EH (cell line): ENCODE measurements around the gene PRXL2C.

Experiments
- DNase-seq: peaks from one replicate; pipeline ENCODE4 v3.0.0-alpha.2; 2015; ENCODE audit warnings: low read depth

The PRXL2C gene

DNA sequence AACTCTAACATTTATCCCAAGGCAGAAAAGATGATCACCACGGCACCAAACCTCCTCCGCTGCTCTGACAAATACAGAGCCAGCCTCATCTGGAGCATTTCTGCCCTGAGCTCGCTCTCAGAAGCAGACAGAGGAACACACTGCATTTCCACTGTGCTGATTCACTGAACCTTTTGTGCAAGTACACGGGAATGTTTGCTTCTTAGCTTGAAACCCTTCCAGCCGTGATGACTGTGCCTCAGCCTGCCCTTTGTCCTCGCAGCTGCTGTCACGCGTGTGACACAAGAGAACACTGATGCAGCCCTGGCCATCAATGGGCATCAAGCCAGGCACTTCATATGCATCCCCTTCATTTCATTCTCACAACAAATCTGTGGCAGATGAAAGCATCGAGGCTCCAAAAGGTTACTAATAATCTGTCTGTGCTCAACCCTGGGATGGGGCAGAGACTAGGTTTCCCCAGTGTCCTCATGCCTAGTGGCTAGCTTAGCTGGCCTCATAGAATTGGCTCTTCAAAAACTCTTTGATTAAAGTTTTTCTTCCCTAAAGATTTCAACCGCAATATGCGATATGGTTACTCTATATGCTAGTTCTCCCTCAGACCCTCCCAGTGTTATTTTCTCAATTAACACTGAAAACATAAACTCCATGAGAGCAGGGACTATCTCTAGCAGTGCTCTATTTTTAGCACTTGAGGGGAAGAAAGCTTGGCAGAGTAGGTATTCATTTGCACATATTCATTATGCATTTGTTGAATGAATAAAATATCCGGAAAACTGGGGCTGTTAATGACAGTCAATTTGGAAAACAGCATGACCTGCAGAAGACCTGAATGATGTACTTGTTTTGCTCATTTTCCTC lies 42.8 kb downstream of the PRXL2C start:
- DNase-seq = peak; percentile 95

GRCh38 chr9:96611302-96611701 lies 43.8 kb downstream of the PRXL2C start:
- no peak for DNase-seq

DNA sequence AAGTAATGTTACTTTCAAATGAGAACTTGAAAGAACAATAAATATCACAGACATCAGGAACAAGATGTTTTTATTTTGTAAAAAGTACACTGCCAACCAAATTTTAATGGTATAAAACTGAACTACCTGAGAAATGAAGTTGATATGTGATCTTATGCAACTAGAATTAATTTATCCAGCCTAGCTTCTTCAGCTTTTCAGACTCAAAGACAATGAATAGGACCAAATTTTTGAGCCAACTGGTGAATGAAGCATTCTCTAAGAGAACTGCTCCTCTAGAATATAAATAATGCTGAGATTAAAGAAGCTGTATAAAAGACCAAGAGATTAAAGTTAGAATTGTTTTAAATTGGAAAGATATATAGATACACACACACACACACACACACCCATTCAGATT lies 45.4 kb downstream of the PRXL2C start:
- no peak for DNase-seq

- no peak for DNase-seq
Measured at GRCh38 chr9:96607971-96608370, 47.1 kb downstream of the PRXL2C start.

GRCh38 chr9:96605328-96605727 lies 49.8 kb downstream of the PRXL2C start:
- no peak for DNase-seq

- DNase-seq = peak; percentile 51
Measured at GRCh38 chr9:96604004-96604319, 51.2 kb downstream of the PRXL2C start.

DNA sequence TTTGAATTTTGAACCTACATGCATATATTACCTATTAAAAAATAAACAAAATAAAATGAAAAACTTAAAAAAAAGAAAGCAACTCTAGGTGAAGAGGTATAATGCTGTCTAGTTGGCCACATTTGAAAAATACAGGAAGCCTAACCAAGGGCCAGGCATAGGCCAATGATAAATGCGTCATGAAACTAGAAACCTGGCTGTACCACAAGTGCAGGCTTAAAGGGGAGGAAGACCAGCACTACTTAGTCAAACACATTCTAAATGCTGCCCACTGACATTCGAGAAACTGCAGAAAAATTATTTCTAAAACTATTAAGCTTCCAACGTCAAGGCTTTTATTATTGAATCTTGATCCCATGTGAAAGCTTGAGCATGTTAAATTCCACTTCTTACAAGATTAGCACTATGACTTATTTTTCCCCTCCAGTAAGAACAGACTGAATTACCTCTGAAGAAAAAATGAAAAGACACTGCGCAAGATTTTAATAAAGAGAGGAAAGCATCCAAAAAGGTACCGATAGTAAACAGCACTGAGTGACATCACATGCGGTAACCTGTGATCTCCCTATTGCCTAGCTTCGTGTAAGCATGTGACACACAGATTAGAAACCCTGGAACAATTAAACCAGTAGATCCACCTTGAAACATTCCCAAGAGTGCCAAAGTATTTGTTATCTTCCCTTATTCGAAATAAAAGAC lies 51.7 kb downstream of the PRXL2C start:
- DNase-seq = no peak

DNA sequence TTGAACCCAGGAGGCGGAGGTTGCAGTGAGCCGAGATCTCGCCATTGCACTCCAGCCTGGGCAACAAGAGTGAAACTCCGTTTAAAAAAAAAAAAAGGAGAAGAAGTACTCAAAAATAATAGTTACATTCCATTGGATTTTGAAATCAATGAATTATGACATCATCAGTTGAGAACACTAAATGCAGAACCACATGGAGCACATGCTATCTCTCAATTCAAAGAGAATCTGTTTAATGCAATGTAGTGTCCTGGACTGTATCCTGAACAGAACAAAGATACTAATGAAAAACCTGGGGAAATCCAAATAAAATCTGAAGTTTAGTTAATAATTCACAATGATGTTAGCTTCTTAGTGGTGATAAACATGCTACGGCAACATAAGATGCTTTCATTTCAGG lies 55.8 kb downstream of the PRXL2C start:
- DNase-seq = peak; percentile 24

DNA sequence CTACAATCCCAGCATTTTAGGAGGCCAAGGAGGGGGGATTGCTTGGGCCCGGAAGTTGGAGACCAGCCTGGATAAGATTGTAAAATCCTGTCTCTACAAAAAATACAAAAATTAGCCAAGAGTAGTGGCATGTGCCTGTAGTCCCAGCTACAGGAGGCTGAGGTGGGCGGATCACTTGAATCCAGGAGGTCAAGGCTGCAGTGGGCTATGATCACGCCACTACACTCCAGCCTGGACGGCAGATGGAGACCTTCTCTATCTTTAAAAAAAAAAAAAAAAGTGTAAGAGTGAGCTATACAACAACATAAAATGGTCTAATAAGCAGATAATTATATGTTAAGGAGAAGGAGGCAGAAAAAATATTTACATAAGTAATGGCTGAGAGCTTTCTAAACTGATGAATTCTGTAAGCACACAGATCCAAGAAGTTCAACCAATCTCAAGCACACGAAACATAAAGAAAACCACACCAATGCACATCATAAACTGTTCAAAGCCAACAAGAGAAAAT lies 58.5 kb downstream of the PRXL2C start:
- DNase-seq = no peak
